Renal pelvis (tissue), 4 donors: ENCODE results near the gene PPP1CA. TPM values are rescaled to one million over a fixed set of nuclear protein-coding genes. Genes with fewer than 3 reads are reported as not detected.
A peak's percentile ranks its signal among the peaks of the same experiment; 100 is the strongest.
"Not testable (repeated sequence)": the region's sequence is repeated elsewhere in the genome, so short reads cannot be mapped to it uniquely, and the experiment has no call there.

Source experiments
- DNase-seq: peaks from one replicate; pipeline ENCODE4 v3.0.0-alpha.2; 2013
- polyA plus RNA-seq, 3 donors: library from polyadenylated mRNA; unstranded; fragments of 120-200 nt; gene quantifications; one replicate each; pipeline ENCODE4 v1.2.1, GENCODE V29; 2013; ENCODE audit not compliant: insufficient read length in 3 of 3

Gene PPP1CA
- polyA plus RNA-seq, 3 donors, result 161 to 179 (median 176) TPM

- DNase-seq, result no peak
Observed at GRCh38 chr11:67438158-67438902, 36.7 kb upstream of the PPP1CA start.

DNA sequence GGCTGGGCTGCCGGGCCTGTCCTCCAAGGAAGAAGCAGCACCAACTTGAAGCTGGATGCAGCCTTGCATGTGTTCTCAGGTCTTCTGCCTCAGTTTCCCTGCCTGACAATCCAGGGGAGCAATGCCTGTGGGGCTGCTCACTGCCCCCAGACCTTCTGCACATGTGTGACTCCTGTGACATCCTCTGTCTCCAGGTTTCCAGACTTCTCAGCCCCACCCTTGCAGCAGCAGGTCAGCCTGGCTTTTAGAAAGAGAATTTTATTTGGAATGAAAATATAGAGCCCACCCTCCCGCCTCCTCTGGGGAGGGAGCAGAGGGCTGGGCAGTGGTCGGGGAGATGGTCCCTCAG is 36.1 kb upstream of the PPP1CA start:
- no peak for DNase-seq

DNA sequence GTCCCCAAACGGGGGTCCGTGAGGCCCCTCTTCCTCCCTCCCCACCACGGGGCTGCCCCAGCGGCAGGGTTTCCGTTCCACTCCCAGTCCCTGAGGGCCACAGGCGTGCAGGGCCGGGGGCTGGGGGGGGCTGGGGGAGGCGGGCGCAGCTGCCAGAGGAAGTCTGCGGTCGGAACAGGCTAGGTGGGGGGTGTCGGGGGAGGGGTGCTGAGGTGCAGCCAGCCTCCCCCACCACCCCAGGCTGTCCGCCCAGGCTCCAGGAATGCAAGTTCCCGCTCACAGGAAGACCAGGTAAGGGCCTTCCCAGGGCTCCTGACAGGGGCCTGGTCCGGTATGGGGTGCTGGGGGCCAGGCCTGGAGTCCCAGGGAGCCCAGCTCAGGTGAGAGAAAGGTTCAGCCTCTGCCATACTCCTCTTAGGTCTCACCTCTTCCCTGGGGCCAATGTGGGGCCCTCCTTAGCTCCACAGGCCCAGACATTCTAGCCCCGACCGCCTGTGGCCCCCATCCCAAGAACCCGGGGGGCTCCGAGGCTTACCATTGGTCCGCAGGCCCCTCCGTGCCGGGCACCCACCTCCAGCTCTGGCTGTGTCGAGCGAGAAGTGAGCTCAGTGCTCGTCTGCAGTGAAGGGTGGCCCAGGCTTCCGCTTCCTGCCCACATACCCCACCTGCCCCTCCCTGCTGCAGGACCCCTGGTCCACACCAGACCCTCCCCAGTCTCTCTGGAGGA is 35.6 kb upstream of the PPP1CA start, which contains the start of gene PTPRCAP:
TSS of gene PTPRCAP (minus strand) at position 601 of the 727 bp plus-strand sequence. CDS start at position 538, 63 bp downstream.
- no peak for DNase-seq

DNA sequence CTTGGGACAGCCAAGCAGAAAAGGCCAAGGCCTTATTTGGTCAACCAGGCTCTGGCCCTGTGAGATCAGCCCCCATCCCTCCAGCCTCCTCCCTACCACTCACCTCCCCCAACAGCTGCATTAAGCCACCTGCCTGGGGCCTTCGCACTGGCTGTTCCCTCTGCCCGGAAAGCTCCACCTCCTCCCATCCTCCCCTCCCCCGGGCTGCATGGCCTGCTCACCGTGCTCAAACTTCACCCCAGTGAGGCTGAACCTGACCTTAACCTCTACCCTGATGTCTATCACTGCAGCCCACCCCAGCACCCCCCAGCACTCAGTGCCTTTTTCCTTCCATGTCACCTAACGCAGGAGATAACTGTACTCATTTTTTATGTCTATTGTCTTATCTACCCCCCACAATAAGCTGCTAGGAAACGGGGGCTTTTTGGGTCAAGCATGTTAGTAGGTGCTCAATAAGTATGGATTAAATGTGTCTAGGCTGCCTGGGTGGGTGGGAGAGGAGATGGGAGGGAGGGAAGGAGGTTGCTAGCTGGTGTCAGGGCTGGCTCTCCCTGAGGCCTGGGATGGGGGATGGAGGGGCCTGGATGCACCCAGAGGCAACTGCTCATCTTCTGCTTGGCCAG is 34.9 kb upstream of the PPP1CA start:
- DNase-seq, result no peak

DNA sequence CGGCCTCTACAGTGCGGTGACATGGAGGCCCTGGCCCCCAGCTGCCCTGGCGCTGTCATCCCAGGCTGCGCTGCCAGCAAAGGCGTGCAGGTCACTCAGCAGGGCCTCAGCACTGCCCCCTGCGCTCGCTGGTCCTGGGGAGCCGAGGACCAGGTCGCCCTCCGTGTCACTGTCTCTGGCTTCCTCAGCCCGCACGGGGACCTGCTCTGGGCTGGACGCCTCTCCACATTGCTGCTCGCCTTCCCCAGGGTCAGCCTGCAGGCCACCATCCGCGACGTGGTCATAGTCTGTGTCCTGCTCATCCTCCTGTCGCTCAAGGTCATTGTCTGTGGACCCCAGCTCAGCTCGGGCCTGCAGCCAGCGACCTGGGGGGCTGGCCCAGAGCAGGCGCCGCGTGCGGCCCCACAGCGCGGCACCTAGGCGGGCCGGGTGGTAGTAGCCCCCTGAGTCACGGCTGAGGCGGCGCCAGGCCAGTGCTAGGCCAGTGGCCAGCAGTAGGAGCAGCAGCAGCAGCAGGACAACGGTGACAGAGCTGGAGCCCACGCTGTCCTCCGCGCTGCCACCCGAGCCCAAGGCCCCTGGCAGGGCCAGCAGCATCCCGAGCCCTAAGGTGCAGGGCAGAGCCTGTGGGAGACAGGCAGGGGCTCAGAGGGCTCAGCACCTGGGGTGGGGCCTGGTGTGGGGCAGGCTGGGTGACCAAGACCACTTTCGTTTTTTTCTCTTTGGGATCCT is 34.2 kb upstream of the PPP1CA start:
- no peak for DNase-seq

DNA sequence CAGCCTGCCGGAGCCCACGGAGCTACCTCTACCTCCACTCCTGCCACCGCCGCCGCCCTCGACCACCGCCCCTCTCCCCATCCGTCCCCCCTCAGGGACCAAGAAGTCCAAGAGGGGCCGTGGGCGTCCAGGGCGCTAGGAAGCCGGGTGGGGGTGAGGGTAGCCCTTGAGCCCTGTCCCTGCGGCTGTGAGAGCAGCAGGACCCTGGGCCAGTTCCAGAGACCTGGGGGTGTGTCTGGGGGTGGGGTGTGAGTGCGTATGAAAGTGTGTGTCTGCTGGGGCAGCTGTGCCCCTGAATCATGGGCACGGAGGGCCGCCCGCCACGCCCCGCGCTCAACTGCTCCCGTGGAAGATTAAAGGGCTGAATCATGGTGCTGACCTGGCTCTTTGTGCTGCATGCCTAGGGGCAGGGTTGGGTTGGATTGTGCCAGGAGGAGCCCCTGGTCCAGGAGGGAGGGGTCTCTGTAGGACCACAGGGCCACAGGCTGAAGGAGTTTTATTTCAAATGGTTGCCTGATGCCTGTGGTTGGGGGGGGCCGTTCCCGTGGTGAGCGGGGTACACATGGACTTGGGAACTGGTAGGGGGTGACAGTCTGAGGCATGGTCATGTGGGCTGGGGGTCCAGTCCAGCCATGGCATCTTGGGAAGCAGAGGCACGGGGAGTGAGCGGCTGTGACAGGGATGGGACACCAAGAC is 33.5 kb upstream of the PPP1CA start:
- no peak for DNase-seq

- no peak for DNase-seq
Observed at GRCh38 chr11:67434395-67434881, 32.8 kb upstream of the PPP1CA start.

DNA sequence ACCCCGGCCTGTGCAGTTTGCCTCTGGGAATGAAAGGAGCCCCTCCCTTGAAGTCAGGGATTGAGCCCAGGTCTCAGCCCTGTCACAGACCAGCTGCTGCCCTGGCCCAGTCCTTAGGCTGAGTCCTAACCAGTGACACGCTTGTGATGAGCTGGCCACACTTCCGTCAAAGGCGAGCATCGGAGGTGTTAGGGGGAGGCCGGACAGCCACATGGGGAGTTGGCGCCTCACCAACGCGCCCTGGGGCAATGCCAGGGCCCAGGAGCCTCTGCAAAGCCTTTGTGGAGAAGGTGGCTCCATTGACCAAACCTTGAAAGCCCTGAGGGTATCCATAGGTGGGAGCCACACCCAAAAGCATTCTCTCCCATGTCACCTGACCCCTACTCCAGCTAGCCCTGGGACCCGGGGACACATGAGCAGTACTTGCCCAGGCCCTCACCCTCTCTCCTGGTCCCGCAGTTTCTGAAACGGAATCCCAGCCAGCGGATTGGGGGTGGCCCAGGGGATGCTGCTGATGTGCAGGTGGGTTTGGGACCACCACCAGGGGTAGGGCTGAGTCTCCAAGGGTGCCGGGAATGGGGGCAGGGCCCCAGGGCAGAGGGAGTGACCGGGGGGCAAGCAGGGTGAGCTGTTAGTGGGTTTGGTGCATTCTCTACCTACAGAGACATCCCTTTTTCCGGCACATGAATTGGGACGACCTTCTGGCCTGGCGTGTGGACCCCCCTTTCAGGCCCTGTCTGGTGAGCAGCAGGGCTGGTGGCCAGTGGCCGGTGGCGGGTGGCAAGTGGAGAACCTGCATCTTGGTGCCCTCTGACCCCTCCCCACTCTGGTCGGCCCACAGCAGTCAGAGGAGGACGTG is 32.1 kb upstream of the PPP1CA start:
- no peak for DNase-seq

- DNase-seq, result no peak
Observed at GRCh38 chr11:67432655-67433349, 31.1 kb upstream of the PPP1CA start.

GRCh38 chr11:67431346-67432249 is 29.9 kb upstream of the PPP1CA start:
- DNase-seq, result no peak

DNA sequence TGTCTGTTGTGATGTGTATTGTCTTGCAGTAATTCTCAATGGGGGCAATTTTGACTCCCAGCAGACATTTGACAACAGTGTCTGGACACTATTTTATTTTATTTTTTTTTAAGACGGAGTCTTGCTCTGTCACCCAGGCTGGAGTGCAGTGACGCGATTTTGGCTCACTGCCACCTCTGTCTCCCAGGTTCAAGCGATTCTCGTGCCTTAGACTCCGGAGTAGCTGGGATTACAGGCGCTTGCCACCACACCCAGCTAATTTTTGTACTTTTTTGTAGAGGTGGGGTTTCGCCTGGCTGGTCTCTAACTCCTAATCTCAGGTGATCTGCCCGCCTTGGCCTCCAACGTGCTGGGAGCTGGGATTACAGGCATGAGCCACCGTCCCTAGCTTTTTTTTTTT is 28.1 kb upstream of the PPP1CA start:
- no peak for DNase-seq

DNA sequence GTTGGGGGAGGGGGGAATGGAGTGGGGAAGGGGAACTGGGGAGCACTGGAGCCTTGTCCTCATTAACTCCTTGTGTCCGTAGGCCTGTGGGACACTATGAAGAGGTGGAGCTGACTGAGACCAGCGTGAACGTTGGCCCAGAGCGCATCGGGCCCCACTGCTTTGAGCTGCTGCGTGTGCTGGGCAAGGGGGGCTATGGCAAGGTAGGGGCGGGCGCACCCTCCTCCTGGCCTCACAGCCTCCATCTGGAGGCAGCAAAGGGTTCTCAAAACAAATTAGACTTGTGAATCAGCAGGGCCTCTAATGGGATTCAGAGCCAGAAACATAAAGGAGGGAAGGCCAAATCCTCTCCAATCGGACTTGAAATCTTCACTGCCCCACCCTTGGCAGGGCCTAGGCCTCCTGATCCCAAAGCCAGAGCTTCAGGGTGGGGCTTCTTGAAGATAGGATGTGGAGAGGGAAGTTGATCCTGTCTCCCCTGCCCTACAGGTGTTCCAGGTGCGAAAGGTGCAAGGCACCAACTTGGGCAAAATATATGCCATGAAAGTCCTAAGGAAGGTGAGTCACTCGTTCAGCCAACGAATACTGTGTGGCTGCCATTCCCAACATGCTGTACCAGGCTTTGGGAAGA is 27.5 kb upstream of the PPP1CA start:
- no peak for DNase-seq

- peak; percentile 97 for DNase-seq
Observed at GRCh38 chr11:67428052-67429001, 26.7 kb upstream of the PPP1CA start, which contains the start of gene RPS6KB2. Gene RPS6KB2 (plus strand): TSS chr11:67428494. CDS start chr11:67428546, 52 bp downstream.

DNA sequence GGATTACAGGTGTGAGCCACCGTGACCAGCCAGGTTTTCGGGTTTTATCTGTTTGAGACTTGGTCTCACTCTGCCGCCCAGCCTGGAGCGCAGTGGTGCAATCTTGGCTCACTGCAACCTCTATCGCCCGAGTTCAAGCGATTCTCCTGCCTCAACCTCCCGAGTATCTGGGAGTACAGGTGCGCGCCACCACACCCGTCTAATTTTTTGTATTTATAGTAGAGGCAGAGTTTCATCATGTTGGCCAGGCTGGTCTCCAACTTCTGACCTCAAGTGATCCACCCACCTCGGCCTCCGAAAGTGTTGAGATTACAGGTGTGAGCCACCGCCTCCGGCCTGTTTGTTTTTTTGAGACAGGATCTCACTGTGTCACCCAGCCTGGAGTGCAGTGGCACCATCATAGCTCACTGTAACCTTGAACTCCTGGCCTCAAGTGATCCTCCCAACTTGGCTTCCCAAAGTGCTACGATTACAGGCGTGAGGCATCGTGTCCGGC is 25.8 kb upstream of the PPP1CA start:
- not testable (repeated sequence) for DNase-seq

DNA sequence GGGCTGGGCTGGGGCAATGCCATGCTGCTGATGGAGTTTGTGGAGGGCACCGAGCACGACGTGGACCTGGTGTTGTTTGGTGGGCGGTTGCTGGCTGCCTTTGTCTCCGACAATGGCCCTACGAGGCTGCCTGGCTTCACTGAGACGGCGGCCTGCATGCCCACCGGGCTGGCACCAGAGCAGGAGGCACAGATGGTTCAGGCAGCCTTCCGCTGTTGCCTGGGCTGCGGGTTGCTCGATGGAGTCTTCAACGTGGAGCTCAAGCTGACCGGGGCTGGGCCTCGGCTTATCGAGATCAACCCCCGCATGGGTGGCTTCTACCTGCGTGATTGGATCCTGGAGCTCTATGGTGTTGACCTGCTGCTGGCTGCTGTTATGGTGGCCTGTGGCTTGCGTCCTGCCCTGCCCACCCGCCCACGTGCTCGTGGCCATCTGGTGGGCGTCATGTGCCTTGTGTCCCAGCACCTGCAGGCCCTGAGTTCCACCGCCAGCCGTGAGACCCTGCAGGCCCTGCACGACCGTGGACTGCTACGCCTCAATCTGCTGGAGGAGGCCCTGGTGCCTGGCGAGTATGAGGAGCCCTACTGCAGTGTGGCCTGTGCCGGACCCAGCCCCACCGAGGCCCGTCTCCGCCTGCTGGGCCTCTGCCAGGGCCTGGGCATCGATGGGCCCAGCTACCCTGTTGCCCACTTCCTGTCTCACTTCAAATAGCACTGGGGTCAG is 22.4 kb upstream of the PPP1CA start:
- DNase-seq, result no peak

GRCh38 chr11:67423466-67423865 is 21.8 kb upstream of the PPP1CA start:
- DNase-seq, result no peak
